ENCODE measurements around the gene ABLIM3.

DNA sequence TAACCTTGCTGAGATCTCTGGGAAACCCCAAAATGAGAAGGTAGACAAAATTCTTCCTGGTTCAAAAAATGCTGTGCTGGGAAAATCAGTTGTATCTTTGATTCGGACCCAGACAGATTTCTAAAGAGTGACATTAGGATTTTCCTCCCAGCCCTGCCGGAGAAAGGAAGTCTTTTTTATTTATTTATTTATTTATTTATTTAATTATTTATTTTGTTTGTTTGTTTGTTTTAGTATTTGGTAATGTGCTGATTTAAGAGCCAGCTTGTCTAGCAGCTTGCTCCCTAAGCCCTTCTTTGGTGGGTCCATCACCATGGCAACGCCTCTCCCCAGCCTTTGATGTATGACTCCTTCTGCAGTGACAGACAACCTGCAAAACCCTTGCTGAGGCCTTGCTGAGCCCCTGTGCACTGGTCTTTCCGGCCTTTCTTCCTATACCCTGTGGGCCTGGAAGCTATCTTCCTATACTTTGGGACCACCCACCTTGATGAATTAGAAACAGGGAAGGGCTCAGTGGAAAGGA is 69.7 kb downstream of the ABLIM3 start:
- TF ChIP-seq CTCF (IDR thresholded peaks at IDR 0.05 in 2 of 3, conservative IDR thresholded peaks at IDR 0.05 in 1 of 3; ENCODE audit: control insufficient read depth in 2 of 3, extremely low read depth in 1 of 3, insufficient read depth in 1 of 3, low read depth in 3 of 3, low read length in 3 of 3) (no peak), MAX (IDR thresholded peaks at IDR 0.05; ENCODE audit: low read depth, low read length) (no peak), SREBF2 (IDR thresholded peaks at IDR 0.05; ENCODE audit: low read length) (no peak), SUZ12 (IDR thresholded peaks at IDR 0.05; ENCODE audit: unreplicated experiment) (no peak), ZBTB33 (IDR thresholded peaks at IDR 0.05) (no peak), BRCA1 (IDR thresholded peaks at IDR 0.05; ENCODE audit: low read depth, low read length) (no peak), RFX5 (IDR thresholded peaks at IDR 0.05; ENCODE audit: low read depth, low read length) (no peak), EZH2 (IDR thresholded peaks at IDR 0.05; ENCODE audit: borderline replicate concordance, control insufficient read depth, low read depth, low read length) (no peak), E2F8 (IDR thresholded peaks at IDR 0.05; ENCODE audit: low read depth, partially characterized antibody) (no peak), POLR2AphosphoS5 (IDR thresholded peaks at IDR 0.05; ENCODE audit: low read length) (no peak)
- TF ChIP-seq, protein P1, sequence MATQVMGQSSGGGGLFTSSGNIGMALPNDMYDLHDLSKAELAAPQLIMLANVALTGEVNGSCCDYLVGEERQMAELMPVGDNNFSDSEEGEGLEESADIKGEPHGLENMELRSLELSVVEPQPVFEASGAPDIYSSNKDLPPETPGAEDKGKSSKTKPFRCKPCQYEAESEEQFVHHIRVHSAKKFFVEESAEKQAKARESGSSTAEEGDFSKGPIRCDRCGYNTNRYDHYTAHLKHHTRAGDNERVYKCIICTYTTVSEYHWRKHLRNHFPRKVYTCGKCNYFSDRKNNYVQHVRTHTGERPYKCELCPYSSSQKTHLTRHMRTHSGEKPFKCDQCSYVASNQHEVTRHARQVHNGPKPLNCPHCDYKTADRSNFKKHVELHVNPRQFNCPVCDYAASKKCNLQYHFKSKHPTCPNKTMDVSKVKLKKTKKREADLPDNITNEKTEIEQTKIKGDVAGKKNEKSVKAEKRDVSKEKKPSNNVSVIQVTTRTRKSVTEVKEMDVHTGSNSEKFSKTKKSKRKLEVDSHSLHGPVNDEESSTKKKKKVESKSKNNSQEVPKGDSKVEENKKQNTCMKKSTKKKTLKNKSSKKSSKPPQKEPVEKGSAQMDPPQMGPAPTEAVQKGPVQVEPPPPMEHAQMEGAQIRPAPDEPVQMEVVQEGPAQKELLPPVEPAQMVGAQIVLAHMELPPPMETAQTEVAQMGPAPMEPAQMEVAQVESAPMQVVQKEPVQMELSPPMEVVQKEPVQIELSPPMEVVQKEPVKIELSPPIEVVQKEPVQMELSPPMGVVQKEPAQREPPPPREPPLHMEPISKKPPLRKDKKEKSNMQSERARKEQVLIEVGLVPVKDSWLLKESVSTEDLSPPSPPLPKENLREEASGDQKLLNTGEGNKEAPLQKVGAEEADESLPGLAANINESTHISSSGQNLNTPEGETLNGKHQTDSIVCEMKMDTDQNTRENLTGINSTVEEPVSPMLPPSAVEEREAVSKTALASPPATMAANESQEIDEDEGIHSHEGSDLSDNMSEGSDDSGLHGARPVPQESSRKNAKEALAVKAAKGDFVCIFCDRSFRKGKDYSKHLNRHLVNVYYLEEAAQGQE (IDR thresholded peaks at IDR 0.05; ENCODE audit: low read depth, low read length) = no peak
